Body of pancreas (tissue), 4 donors: ENCODE measurements around the gene SMAP1. TPM values are rescaled to one million over a fixed set of nuclear protein-coding genes. Genes with fewer than 3 reads are reported as not detected.

ENCODE experiments used
- ATAC-seq: fragments of 150-250 bp; one replicate; pipeline ENCODE4 v1.9.1; 2016
- DNase-seq, 4 donors: peaks; one replicate each; pipeline ENCODE4 v3.0.0-alpha.2; 2019
- H3K27ac ChIP-seq, 4 donors: fragments of 200-600 bp; sonication (generic); 1 replicate in 3 of 4; 2 replicates in 1 of 4; pipeline versions ENCODE4 v1.5.1 to v1.6.1; 2016 to 2019; ENCODE audit warnings: mild to moderate bottlenecking in 1 of 4, mixed read lengths in 1 of 4, moderate library complexity in 1 of 4
- H3K27me3 ChIP-seq, 2 donors: fragments of 200-600 bp; sonication (generic); one replicate each; pipeline ENCODE4 v1.6.0; 2016; ENCODE audit warnings: mild to moderate bottlenecking in 1 of 2
- H3K36me3 ChIP-seq, 2 donors: fragments of 200-600 bp; sonication (generic); replicated peaks in 1 of 2; 2 replicates each; pipeline ENCODE4 v1.5.1; 2016; ENCODE audit warnings: low read depth in 2 of 2; ENCODE audit not compliant: insufficient read depth in 1 of 2
- H3K4me1 ChIP-seq: fragments of 200-600 bp; sonication (generic); one replicate; pipeline ENCODE4 v1.6.0; 2016
- H3K4me3 ChIP-seq, 2 donors: fragments of 200-600 bp; sonication (generic); 1 replicate in 1 of 2; 2 replicates in 1 of 2; pipeline ENCODE4 v1.5.1; 2016 to 2019
- H3K9me3 ChIP-seq, 3 donors: fragments of 200-600 bp; sonication (generic); 1 replicate in 2 of 3; 2 replicates in 1 of 3; pipeline ENCODE4 v1.5.1; 2016
- POLR2A ChIP-seq, 3 donors: fragments of 450-650 bp; IDR thresholded peaks; one replicate each; pipeline ENCODE4 v1.6.1; 2016; ENCODE audit warnings: antibody characterized with exemption in 3 of 3, mild to moderate bottlenecking in 2 of 3
- WGBS, 2 donors: methylation state at CpG; one replicate each; pipeline ENCODE4 v1.1.5; 2017; 5-methylcytosine and 5-hydroxymethylcytosine counted together
- intact Hi-C: fragments of 100-400 bp; cut with DNase I; formaldehyde crosslinking; loops from one replicate; pipeline ENCODE4 v1.15.1; 2023
- total RNA-seq, 2 donors: library from RNA; depleted of rRNA; stranded (reverse); fragments of >200 nt; gene quantifications; one replicate each; pipeline ENCODE4 v1.1.0, GENCODE V29; 2016
- TF ChIP-seq, protein P1 (sequence below), 7 experiments: fragments of 450-650 bp in 4 of 7; fragments of 200-600 bp in 3 of 7; sonication (generic) in 3 of 7; IDR thresholded peaks; one replicate each; pipeline ENCODE4 v1.5.1; 2016 to 2019; ENCODE audit warnings: antibody characterized with exemption in 7 of 7

SMAP1 gene
- total RNA-seq, 2 donors from 2014 or later, result 22.1 to 34.3 TPM

DNA sequence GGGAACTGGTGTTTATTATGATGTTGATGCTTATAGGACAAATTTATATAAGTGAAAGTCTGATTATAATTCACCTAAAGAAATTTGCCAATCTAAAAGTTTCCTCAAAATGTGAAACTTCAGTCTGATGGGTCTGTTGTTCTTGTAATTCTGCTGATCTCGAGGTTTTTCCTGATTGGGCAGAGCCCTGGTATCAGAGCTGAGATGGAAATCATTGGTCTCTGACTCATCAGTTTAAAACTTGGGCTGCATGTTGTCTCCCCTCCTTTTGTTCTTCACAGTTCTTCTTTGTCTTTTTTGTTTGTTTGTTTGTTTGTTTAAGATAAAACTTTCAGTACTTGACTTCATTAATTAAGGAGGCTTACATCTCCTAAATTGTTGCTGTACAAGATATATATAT, 5.9 kb downstream of the SMAP1 start:
- Histone ChIP-seq H3K4me1 (peaks cover 49% of the 10 kb centered on the region), H3K27me3 (no peaks in the 10 kb centered on the region), H3K36me3 (no peaks in the 10 kb centered on the region), H3K9me3 (no peaks in the 10 kb centered on the region), H3K27ac (no peak overlapping the region), H3K4me3 (no peak overlapping the region)
- 36 to 46% methylated on average over 1 of the region's 1 CpG for WGBS, 2 donors
- DNase-seq, result no peak
- intact Hi-C loops, result loop anchor here (10.0 kb wide), 1 partner anchor 109 kb away; the partner anchor contains the start of gene SDHAF4
- ATAC-seq, result no peak
- TF ChIP-seq, protein P1, sequence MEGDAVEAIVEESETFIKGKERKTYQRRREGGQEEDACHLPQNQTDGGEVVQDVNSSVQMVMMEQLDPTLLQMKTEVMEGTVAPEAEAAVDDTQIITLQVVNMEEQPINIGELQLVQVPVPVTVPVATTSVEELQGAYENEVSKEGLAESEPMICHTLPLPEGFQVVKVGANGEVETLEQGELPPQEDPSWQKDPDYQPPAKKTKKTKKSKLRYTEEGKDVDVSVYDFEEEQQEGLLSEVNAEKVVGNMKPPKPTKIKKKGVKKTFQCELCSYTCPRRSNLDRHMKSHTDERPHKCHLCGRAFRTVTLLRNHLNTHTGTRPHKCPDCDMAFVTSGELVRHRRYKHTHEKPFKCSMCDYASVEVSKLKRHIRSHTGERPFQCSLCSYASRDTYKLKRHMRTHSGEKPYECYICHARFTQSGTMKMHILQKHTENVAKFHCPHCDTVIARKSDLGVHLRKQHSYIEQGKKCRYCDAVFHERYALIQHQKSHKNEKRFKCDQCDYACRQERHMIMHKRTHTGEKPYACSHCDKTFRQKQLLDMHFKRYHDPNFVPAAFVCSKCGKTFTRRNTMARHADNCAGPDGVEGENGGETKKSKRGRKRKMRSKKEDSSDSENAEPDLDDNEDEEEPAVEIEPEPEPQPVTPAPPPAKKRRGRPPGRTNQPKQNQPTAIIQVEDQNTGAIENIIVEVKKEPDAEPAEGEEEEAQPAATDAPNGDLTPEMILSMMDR (IDR thresholded peaks at IDR 0.05), result no peak
- no peak for TF ChIP-seq POLR2A (IDR thresholded peaks at IDR 0.05)

DNA sequence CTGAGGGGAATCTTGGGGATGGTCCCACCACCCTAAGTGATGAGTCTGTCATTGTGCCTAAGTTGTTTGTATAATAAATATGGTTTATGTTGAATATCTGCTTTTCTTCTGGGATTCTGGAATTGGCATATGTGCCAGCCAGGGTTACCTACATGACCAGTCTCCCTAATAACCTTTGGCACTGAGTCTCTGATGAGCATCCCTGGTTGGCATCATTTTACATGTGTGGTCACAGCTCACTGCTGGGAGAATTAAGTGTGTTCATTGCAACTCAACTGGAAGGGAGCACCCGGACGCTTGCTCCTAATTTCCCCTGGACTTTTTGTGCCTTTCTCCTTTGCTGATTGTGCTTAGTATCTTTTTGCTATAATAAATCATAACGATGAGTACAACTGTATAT, 8.1 kb downstream of the SMAP1 start:
- Histone ChIP-seq H3K36me3 (no peaks in the 10 kb centered on the region), H3K27me3 (no peaks in the 10 kb centered on the region), H3K4me3 (no peak overlapping the region), H3K9me3 (no peaks in the 10 kb centered on the region), H3K4me1 (peaks cover 32% of the 10 kb centered on the region), H3K27ac (no peak overlapping the region)
- no peak for DNase-seq
- ATAC-seq, result no peak
- intact Hi-C loops, result loop anchor here (10.0 kb wide), 1 partner anchor 111 kb away; the partner anchor contains the start of gene SDHAF4
- 90 to 92% methylated on average over 3 of the region's 3 CpGs for WGBS, 2 donors
- TF ChIP-seq POLR2A (IDR thresholded peaks at IDR 0.05), result no peak
- TF ChIP-seq, protein P1 (IDR thresholded peaks at IDR 0.05), result no peak

DNA sequence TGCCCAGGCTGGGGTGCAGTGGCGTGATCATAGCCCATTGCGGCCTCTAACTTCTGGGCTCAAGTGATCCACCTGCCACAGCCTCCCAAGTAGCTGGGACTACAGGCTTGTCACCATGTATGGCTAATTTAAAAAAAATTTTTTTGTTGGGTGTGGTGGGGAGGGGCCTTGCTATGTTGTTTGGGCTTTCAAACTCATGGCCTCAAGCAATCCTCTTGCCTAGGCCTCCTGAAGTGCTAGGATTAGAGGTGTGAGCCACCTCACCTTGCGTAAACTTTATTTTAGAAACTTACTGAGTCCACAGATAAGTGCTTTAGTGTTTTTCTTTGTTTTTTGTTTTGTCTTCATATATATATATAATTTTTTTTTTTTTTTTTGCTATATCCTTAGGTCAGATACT, 9.1 kb downstream of the SMAP1 start:
- ATAC-seq (no peak), DNase-seq (no peak)
- Histone ChIP-seq H3K4me3 (no peak overlapping the region), H3K36me3 (no peaks in the 10 kb centered on the region), H3K27ac (no peak overlapping the region), H3K9me3 (no peaks in the 10 kb centered on the region), H3K4me1 (peaks cover 28% of the 10 kb centered on the region), H3K27me3 (no peaks in the 10 kb centered on the region)
- TF ChIP-seq, protein P1 (IDR thresholded peaks at IDR 0.05), result no peak
- no peak for TF ChIP-seq POLR2A (IDR thresholded peaks at IDR 0.05)
- intact Hi-C loops, result loop anchor here (10.0 kb wide), 1 partner anchor 112 kb away; the partner anchor contains the start of gene SDHAF4
- WGBS, 2 donors, result 92 to 100% methylated on average over 3 of the region's 3 CpGs

DNA sequence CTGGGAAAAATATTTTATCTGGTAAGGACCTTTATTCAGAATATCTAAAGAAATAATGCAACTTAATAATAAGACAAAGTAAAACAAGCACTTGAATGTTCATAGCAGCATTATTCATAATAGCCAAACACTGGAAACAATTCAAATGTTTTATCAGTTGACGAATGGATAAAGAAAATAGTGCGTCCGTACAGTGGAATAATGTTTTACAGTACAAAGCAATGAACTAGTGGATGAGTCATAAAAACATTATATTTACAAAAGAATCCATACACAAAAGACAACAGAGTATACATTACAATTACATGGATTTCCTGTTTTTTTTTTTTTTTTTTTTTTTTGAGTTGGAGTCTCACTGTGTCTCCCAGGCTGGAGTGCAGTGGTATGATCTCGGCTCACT, 12.7 kb downstream of the SMAP1 start:
- DNase-seq (no peak), ATAC-seq (no peak)
- Histone ChIP-seq H3K4me3 (no peak overlapping the region), H3K4me1 (peaks cover 27% of the 10 kb centered on the region), H3K36me3 (no peaks in the 10 kb centered on the region), H3K27me3 (no peaks in the 10 kb centered on the region), H3K27ac (no peak overlapping the region), H3K9me3 (no peaks in the 10 kb centered on the region)
- 46 to 53% methylated on average over 4 of the region's 4 CpGs for WGBS, 2 donors
- TF ChIP-seq, protein P1 (IDR thresholded peaks at IDR 0.05), result no peak
- TF ChIP-seq POLR2A (IDR thresholded peaks at IDR 0.05), result no peak
- intact Hi-C loops, result no loop called here

DNA sequence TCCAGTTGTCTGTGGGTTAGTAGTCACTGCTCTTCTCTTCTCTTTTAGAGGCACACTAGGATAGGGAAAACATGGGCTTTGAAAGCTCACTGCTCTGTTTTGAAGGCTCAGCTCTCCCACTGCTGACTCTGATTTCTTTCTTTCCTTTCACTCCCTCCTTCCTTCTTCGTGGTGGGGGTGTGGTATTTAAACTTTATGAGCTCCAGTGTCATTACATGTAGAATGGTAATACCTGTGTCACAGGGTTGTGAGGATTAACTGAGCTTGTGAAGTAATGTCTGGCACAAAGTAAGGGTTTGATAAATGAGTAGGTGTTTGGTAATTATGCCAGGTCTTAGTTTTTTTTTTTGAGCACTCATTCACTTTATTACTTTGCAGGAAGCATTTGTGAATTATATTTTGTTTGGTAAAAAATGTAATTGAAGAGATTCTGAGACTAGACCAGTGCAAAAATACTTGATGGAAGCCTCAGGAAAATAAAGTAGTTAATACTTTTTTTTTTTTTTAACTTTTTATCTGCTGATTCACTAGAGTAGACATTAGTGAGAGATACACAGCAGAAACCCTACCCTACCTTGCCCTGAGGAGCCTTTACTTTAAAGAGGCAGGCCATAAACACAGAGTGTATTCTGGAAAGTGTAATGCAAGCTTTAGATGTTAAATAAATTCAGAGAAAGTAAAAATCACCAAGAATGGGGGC, 17.3 kb downstream of the SMAP1 start:
- ATAC-seq (peak; percentile 73), DNase-seq (peak in 1 of 4 donors; percentile 17)
- no peak for TF ChIP-seq POLR2A (IDR thresholded peaks at IDR 0.05)
- TF ChIP-seq, protein P1 (IDR thresholded peaks at IDR 0.05), result no peak
- 0 to 10% methylated on average over 1 of the region's 1 CpG for WGBS, 2 donors
- Histone ChIP-seq H3K4me1 (peaks cover 42% of the 10 kb centered on the region), H3K36me3 (no peaks in the 10 kb centered on the region), H3K4me3 (no peak overlapping the region), H3K27ac (peak overlapping the region in 3 of 4 donors; percentile 32 to 44 (median 43)), H3K9me3 (no peaks in the 10 kb centered on the region), H3K27me3 (no peaks in the 10 kb centered on the region)
- intact Hi-C loops, result no loop called here
